ENCODE measurements around the gene FOXD2.

The FOXD2 gene

DNA sequence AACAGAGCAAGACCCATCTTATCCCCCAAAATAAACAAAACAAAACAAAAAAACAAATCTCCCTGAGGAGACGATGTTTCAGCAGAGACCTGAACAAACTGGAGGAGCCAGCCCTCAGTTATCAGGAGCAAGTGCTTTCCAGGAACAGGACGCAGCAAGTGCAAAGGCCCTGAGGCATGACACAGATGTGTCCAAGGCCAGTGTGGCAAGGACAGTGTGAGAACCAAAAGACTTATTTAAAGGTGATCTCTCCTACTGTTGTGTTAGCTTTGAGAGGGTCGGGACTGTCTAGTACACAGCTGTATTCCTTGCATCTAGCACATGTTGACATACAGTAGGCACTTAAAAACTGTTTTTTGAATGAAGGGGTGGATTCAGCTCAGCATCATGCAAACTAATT, 48.0 kb downstream of the FOXD2 start:
- H2BK12ac ChIP-seq (ENCODE audit: low read length), result no peak overlapping the region
- no peaks in the 10 kb centered on the region for H3K27me3 ChIP-seq (ENCODE audit: insufficient read depth, low read length)
- no peak overlapping the region for H3K18ac ChIP-seq (ENCODE audit: low read length)
- H3K79me2 ChIP-seq (ENCODE audit: control insufficient read depth, insufficient read depth, low read length, poor library complexity), result no peaks in the 10 kb centered on the region
- no peak overlapping the region for H3K4me2 ChIP-seq (ENCODE audit: low read length)
- no peak overlapping the region for H3K4ac ChIP-seq (ENCODE audit: low read depth, low read length)
- H3K4me3 ChIP-seq (ENCODE audit: low read depth, low read length), result no peak overlapping the region
- H3K27ac ChIP-seq (ENCODE audit: low read depth, low read length), result no peak overlapping the region
- H2BK5ac ChIP-seq (ENCODE audit: low read depth, low read length, poor library complexity), result no peak overlapping the region
- no CpG with 5 or more reads among the region's 3 CpGs for WGBS (ENCODE audit: extremely low coverage, insufficient coverage, insufficient read length)
- no peaks in the 10 kb centered on the region for H3K79me1 ChIP-seq (ENCODE audit: low read length)
- DNase-seq, result no peak
- H3K14ac ChIP-seq (ENCODE audit: low read length), result no peak overlapping the region
- H3K9ac ChIP-seq (ENCODE audit: low read length), result no peak overlapping the region
- H3K4me1 ChIP-seq (ENCODE audit: control insufficient read depth in 1 of 2, insufficient read depth in 2 of 2, low read length in 2 of 2), result no peaks in the 10 kb centered on the region
- no peak overlapping the region for H3K23ac ChIP-seq (ENCODE audit: low read length)
- H4K12ac ChIP-seq (ENCODE audit: low read depth, low read length), result no peak overlapping the region
- no peak overlapping the region for H2AFZ ChIP-seq (ENCODE audit: insufficient read depth, low read length, poor library complexity)
- no peak overlapping the region for H4K91ac ChIP-seq (ENCODE audit: low read depth, low read length)
- H3K9me3 ChIP-seq (ENCODE audit: insufficient read depth, low read depth, low read length), result no peaks in the 10 kb centered on the region
- no peak overlapping the region for H2BK120ac ChIP-seq (ENCODE audit: insufficient read depth, low read length, poor library complexity)
- no peaks in the 10 kb centered on the region for H3K36me3 ChIP-seq (ENCODE audit: control insufficient read depth in 1 of 2, insufficient read depth in 2 of 2, low read length in 2 of 2)
- H2AK5ac ChIP-seq (ENCODE audit: low read length), result no peak overlapping the region
- no peak overlapping the region for H4K8ac ChIP-seq (ENCODE audit: low read depth, low read length)

DNA sequence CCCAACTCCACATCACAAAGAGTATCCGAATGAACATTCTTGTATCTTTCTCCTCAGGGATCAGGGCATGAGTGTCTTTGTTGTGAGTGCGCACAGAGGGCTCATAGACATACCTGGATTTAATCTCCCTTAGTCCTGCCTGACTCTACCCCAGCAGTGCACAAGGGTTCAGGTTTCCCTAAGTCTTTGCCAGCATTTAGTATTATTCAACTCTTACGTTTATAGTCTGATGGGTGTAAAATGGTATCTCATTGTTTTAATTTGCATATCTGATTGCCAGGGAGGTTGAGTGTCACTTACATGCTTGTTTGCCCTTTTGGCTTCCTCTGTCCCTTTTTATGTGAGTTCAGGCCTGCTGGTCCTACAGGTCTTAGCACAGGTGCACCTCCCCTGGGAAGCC, 49.5 kb downstream of the FOXD2 start:
- Histone ChIP-seq H3K79me1 (ENCODE audit: low read length) (no peaks in the 10 kb centered on the region), H3K18ac (ENCODE audit: low read length) (no peak overlapping the region), H2AFZ (ENCODE audit: insufficient read depth, low read length, poor library complexity) (no peak overlapping the region), H4K8ac (ENCODE audit: low read depth, low read length) (no peak overlapping the region), H3K9ac (ENCODE audit: low read length) (no peak overlapping the region), H2BK5ac (ENCODE audit: low read depth, low read length, poor library complexity) (no peak overlapping the region), H3K4me3 (ENCODE audit: low read depth, low read length) (no peak overlapping the region), H3K27ac (ENCODE audit: low read depth, low read length) (no peak overlapping the region), H4K91ac (ENCODE audit: low read depth, low read length) (no peak overlapping the region), H2BK12ac (ENCODE audit: low read length) (no peak overlapping the region), H3K4me2 (ENCODE audit: low read length) (no peak overlapping the region), H3K23ac (ENCODE audit: low read length) (no peak overlapping the region), H2BK120ac (ENCODE audit: insufficient read depth, low read length, poor library complexity) (no peak overlapping the region), H3K9me3 (ENCODE audit: insufficient read depth, low read depth, low read length) (no peaks in the 10 kb centered on the region), H3K27me3 (ENCODE audit: insufficient read depth, low read length) (no peaks in the 10 kb centered on the region), H2AK5ac (ENCODE audit: low read length) (no peak overlapping the region), H3K14ac (ENCODE audit: low read length) (no peak overlapping the region), H3K4me1 (ENCODE audit: control insufficient read depth in 1 of 2, insufficient read depth in 2 of 2, low read length in 2 of 2) (no peaks in the 10 kb centered on the region), H3K4ac (ENCODE audit: low read depth, low read length) (no peak overlapping the region), H4K12ac (ENCODE audit: low read depth, low read length) (no peak overlapping the region), H3K36me3 (ENCODE audit: control insufficient read depth in 1 of 2, insufficient read depth in 2 of 2, low read length in 2 of 2) (no peaks in the 10 kb centered on the region), H3K79me2 (ENCODE audit: control insufficient read depth, insufficient read depth, low read length, poor library complexity) (no peaks in the 10 kb centered on the region)
- no CpG with 5 or more reads among the region's 3 CpGs for WGBS (ENCODE audit: extremely low coverage, insufficient coverage, insufficient read length)
- no peak for DNase-seq

DNA sequence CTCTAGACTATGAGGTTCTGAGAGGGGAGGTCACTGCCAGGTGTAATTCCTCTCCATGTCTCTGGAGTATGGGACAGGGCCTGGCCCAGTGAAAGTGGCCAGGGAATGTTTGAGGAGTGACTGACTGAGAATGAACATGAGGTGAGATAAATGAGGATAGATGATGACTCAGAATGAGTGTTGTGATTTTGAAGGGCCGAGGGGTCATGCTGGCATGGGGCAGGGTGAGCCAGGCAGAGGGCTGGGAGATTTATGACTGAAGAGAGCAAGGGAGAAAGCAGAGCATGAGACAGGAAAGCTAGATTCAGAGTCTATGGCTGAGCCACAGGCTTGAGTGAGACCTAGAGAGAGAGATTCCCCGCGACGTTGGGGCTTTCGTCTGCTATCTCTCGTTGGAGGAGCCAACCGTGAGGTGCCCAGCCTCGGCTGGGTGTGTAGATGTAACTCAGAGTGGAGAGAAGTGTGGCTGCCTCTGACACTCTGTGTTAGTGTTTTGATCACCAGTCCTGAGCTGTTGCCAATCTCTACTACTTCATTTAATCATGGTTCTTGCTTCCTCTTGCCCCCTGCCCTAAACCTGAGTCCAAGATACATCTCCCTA, 50.1 kb downstream of the FOXD2 start:
- H3K23ac ChIP-seq (ENCODE audit: low read length), result no peak overlapping the region
- no peaks in the 10 kb centered on the region for H3K79me1 ChIP-seq (ENCODE audit: low read length)
- H2BK120ac ChIP-seq (ENCODE audit: insufficient read depth, low read length, poor library complexity), result no peak overlapping the region
- no peak overlapping the region for H4K8ac ChIP-seq (ENCODE audit: low read depth, low read length)
- no peaks in the 10 kb centered on the region for H3K27me3 ChIP-seq (ENCODE audit: insufficient read depth, low read length)
- H3K4me3 ChIP-seq (ENCODE audit: low read depth, low read length), result no peak overlapping the region
- no peak overlapping the region for H4K91ac ChIP-seq (ENCODE audit: low read depth, low read length)
- no peak overlapping the region for H2AFZ ChIP-seq (ENCODE audit: insufficient read depth, low read length, poor library complexity)
- H3K18ac ChIP-seq (ENCODE audit: low read length), result no peak overlapping the region
- no peak for DNase-seq
- no peak overlapping the region for H3K27ac ChIP-seq (ENCODE audit: low read depth, low read length)
- no peak overlapping the region for H4K12ac ChIP-seq (ENCODE audit: low read depth, low read length)
- H3K4ac ChIP-seq (ENCODE audit: low read depth, low read length), result no peak overlapping the region
- H3K79me2 ChIP-seq (ENCODE audit: control insufficient read depth, insufficient read depth, low read length, poor library complexity), result no peaks in the 10 kb centered on the region
- no CpG with 5 or more reads among the region's 8 CpGs for WGBS (ENCODE audit: extremely low coverage, insufficient coverage, insufficient read length)
- H3K9me3 ChIP-seq (ENCODE audit: insufficient read depth, low read depth, low read length), result no peaks in the 10 kb centered on the region
- H3K9ac ChIP-seq (ENCODE audit: low read length), result no peak overlapping the region
- no peak overlapping the region for H3K14ac ChIP-seq (ENCODE audit: low read length)
- no peak overlapping the region for H3K4me2 ChIP-seq (ENCODE audit: low read length)
- H2BK5ac ChIP-seq (ENCODE audit: low read depth, low read length, poor library complexity), result no peak overlapping the region
- H2AK5ac ChIP-seq (ENCODE audit: low read length), result no peak overlapping the region
- no peak overlapping the region for H2BK12ac ChIP-seq (ENCODE audit: low read length)
- H3K4me1 ChIP-seq (ENCODE audit: control insufficient read depth in 1 of 2, insufficient read depth in 2 of 2, low read length in 2 of 2), result no peaks in the 10 kb centered on the region
- no peaks in the 10 kb centered on the region for H3K36me3 ChIP-seq (ENCODE audit: control insufficient read depth in 1 of 2, insufficient read depth in 2 of 2, low read length in 2 of 2)

Data from trophoblast cell (in vitro differentiated cells and primary cell).